Sigmoid colon (tissue), 7 donors: Measurements from ENCODE around the gene CYGB. TPM values are rescaled to one million over a fixed set of nuclear protein-coding genes. Genes with fewer than 3 reads are reported as not detected.

Source experiments
- DNase-seq: peaks from one replicate; pipeline ENCODE4 v3.0.0-alpha.2; 2019
- H3K27ac ChIP-seq, 4 donors: fragments of 200-600 bp; sonication (generic); one replicate each; pipeline ENCODE4 v1.5.1; 2016 to 2019; ENCODE audit warnings: mild to moderate bottlenecking in 1 of 4
- H3K27me3 ChIP-seq, 3 donors: fragments of 200-600 bp; sonication (generic); one replicate each; pipeline ENCODE4 v1.5.1; 2019; ENCODE audit warnings: mild to moderate bottlenecking in 1 of 3
- H3K36me3 ChIP-seq, 4 donors: fragments of 200-600 bp; sonication (generic); one replicate each; pipeline ENCODE4 v1.5.1; 2016 to 2019
- H3K4me1 ChIP-seq, 4 donors: fragments of 200-600 bp; sonication (generic); one replicate each; pipeline ENCODE4 v1.5.1; 2017 to 2019
- H3K4me3 ChIP-seq, 4 donors: fragments of 200-600 bp; sonication (generic); one replicate each; pipeline ENCODE4 v1.5.1; 2017 to 2019; ENCODE audit warnings: mild to moderate bottlenecking in 2 of 4, moderate library complexity in 1 of 4
- H3K9me3 ChIP-seq, 4 donors: fragments of 200-600 bp in 3 of 4; sonication (generic) in 3 of 4; one replicate each; pipeline versions ENCODE4 v1.5.1 to v1.6.1; 2013 to 2019
- EP300 ChIP-seq, 4 donors: sonication (generic); formaldehyde crosslinking; IDR thresholded peaks; one replicate each; pipeline ENCODE4 v1.6.1; 2017; ENCODE audit warnings: antibody characterized with exemption in 4 of 4
- POLR2A ChIP-seq, 2 donors: fragments of 450-650 bp; IDR thresholded peaks; one replicate each; pipeline ENCODE4 v1.6.1; 2016; ENCODE audit warnings: antibody characterized with exemption in 2 of 2, mild to moderate bottlenecking in 2 of 2, moderate library complexity in 2 of 2
- POLR2AphosphoS5 ChIP-seq, 4 donors: sonication (generic); formaldehyde crosslinking; IDR thresholded peaks; one replicate each; pipeline ENCODE4 v1.6.1; 2017; ENCODE audit warnings: antibody characterized with exemption in 4 of 4
- WGBS, 2 donors: extraction: QIAGEN DNeasy Blood & Tissue Kit; methylation state at CpG; one replicate each; pipeline ENCODE4 v1.1.7; 2013; 5-methylcytosine and 5-hydroxymethylcytosine counted together
- intact Hi-C: fragments of 100-400 bp; cut with DNase I; formaldehyde crosslinking; loops from one replicate; pipeline ENCODE4 v1.15.1; 2023
- polyA plus RNA-seq, 3 donors: library from polyadenylated mRNA; stranded (reverse); fragments of 200-250 nt; gene quantifications; one replicate each; pipeline ENCODE4 v1.2.3, GENCODE V29; 2013
- total RNA-seq, 4 donors: library from RNA; depleted of rRNA; stranded (reverse); fragments of >200 nt; gene quantifications; one replicate each; pipeline ENCODE4 v1.1.0, GENCODE V29; 2016
- TF ChIP-seq, protein P1 (sequence below), 4 experiments: fragments of 450-650 bp in 3 of 4; fragments of 200-600 bp in 1 of 4; IDR thresholded peaks; one replicate each; pipeline ENCODE4 v1.5.1; 2016 to 2019; ENCODE audit warnings: antibody characterized with exemption in 4 of 4, mild to moderate bottlenecking in 3 of 4, moderate library complexity in 2 of 4
- donor health status: healthy with polysubstance abuse.
- donor health status: Bipolar disorder and iron deficiency.
- donor health status: healthy.

CYGB gene
- total and polyA plus RNA-seq, 7 donors, result 9.7 to 33.4 (median 19.0) TPM

- intact Hi-C loops, result no loop called here
- Histone ChIP-seq H3K36me3 (no peaks in the 10 kb centered on the region), H3K27ac (no peak overlapping the region), H3K27me3 (peaks cover 0 to 4% (median 4%) of the 10 kb centered on the region in 3 donors), H3K4me1 (peaks cover 0 to 18% (median 11%) of the 10 kb centered on the region in 4 donors), H3K4me3 (no peak overlapping the region), H3K9me3 (no peaks in the 10 kb centered on the region)
- 36 to 71% methylated on average over 9 of the region's 9 CpGs for WGBS, 2 donors
- no peak for DNase-seq
- TF ChIP-seq POLR2AphosphoS5 (IDR thresholded peaks at IDR 0.05), result no peak
- TF ChIP-seq POLR2A (IDR thresholded peaks at IDR 0.05), result no peak
- TF ChIP-seq, protein P1, sequence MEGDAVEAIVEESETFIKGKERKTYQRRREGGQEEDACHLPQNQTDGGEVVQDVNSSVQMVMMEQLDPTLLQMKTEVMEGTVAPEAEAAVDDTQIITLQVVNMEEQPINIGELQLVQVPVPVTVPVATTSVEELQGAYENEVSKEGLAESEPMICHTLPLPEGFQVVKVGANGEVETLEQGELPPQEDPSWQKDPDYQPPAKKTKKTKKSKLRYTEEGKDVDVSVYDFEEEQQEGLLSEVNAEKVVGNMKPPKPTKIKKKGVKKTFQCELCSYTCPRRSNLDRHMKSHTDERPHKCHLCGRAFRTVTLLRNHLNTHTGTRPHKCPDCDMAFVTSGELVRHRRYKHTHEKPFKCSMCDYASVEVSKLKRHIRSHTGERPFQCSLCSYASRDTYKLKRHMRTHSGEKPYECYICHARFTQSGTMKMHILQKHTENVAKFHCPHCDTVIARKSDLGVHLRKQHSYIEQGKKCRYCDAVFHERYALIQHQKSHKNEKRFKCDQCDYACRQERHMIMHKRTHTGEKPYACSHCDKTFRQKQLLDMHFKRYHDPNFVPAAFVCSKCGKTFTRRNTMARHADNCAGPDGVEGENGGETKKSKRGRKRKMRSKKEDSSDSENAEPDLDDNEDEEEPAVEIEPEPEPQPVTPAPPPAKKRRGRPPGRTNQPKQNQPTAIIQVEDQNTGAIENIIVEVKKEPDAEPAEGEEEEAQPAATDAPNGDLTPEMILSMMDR (IDR thresholded peaks at IDR 0.05), result no peak
- no peak for TF ChIP-seq EP300 (IDR thresholded peaks at IDR 0.05)
Measured at GRCh38 chr17:76549215-76549518, 11.7 kb upstream of the CYGB start.

GRCh38 chr17:76548378-76549214 is 11.1 kb upstream of the CYGB start:
- Histone ChIP-seq H3K4me3 (no peak overlapping the region), H3K27me3 (peaks cover 0 to 10% (median 9%) of the 10 kb centered on the region in 3 donors), H3K36me3 (no peaks in the 10 kb centered on the region), H3K9me3 (no peaks in the 10 kb centered on the region), H3K27ac (no peak overlapping the region), H3K4me1 (peaks cover 0 to 23% (median 11%) of the 10 kb centered on the region in 4 donors)
- intact Hi-C loops, result no loop called here
- 68 to 72% methylated on average over 9 of the region's 9 CpGs for WGBS, 2 donors
- no peak for DNase-seq
- no peak for TF ChIP-seq POLR2A (IDR thresholded peaks at IDR 0.05)
- TF ChIP-seq POLR2AphosphoS5 (IDR thresholded peaks at IDR 0.05), result no peak
- TF ChIP-seq EP300 (IDR thresholded peaks at IDR 0.05), result no peak
- TF ChIP-seq, protein P1 (IDR thresholded peaks at IDR 0.05), result no peak

DNA sequence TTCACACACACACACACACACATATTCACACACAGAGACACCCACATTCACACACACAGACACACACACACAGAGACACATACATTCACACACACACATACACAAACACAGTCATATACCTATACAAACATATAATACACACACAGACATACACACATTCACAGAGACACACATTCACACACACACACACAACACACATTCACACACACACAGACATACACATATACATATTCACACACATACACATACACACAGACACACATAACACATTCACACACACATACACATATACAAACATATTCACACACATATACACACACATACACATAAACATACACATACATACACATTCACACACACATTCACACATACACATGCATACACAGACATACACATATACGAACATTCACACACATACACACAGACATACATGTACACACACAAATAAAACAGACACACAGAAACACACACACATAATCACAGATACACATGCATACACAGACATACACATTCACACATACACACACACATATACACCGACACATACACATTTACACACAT is 10.2 kb upstream of the CYGB start:
- Histone ChIP-seq H3K4me3 (no peak overlapping the region), H3K36me3 (no peaks in the 10 kb centered on the region), H3K4me1 (peaks cover 0 to 29% (median 11%) of the 10 kb centered on the region in 4 donors), H3K9me3 (no peaks in the 10 kb centered on the region), H3K27me3 (peaks cover 0 to 18% (median 14%) of the 10 kb centered on the region in 3 donors), H3K27ac (no peak overlapping the region)
- intact Hi-C loops, result loop anchor here (1.0 kb wide), 1 partner anchor 24 kb away; no protein-coding TSS in a partner anchor
- 91% methylated on average over 2 of the region's 2 CpGs for WGBS, 2 donors
- no peak for DNase-seq
- TF ChIP-seq, protein P1 (IDR thresholded peaks at IDR 0.05), result no peak
- TF ChIP-seq EP300 (IDR thresholded peaks at IDR 0.05), result no peak
- TF ChIP-seq POLR2AphosphoS5 (IDR thresholded peaks at IDR 0.05), result no peak
- TF ChIP-seq POLR2A (IDR thresholded peaks at IDR 0.05), result no peak

- no peak for DNase-seq
- Histone ChIP-seq H3K9me3 (no peaks in the 10 kb centered on the region), H3K27ac (no peak overlapping the region), H3K4me1 (peaks cover 0 to 29% (median 11%) of the 10 kb centered on the region in 4 donors), H3K27me3 (peaks cover 0 to 23% (median 19%) of the 10 kb centered on the region in 3 donors), H3K36me3 (no peaks in the 10 kb centered on the region), H3K4me3 (no peak overlapping the region)
- intact Hi-C loops, result loop anchor here (1.0 kb wide), 1 partner anchor 24 kb away; no protein-coding TSS in a partner anchor
- no peak for TF ChIP-seq POLR2AphosphoS5 (IDR thresholded peaks at IDR 0.05)
- TF ChIP-seq, protein P1 (IDR thresholded peaks at IDR 0.05), result peak; percentile 37 to 67 (median 58)
- WGBS, 2 donors, result 39 to 56% methylated on average over 3 of the region's 3 CpGs
Measured at GRCh38 chr17:76547183-76547641, 9.7 kb upstream of the CYGB start.
